Measurements from ENCODE around the gene CFL1.
"Not testable (repeated sequence)": the region's sequence is repeated elsewhere in the genome, so short reads cannot be mapped to it uniquely, and the experiment has no call there.

The CFL1 gene

GRCh38 chr11:65832231-65832630 lies 25.7 kb downstream of the CFL1 start:
- DNase-seq: not testable (repeated sequence)

DNA sequence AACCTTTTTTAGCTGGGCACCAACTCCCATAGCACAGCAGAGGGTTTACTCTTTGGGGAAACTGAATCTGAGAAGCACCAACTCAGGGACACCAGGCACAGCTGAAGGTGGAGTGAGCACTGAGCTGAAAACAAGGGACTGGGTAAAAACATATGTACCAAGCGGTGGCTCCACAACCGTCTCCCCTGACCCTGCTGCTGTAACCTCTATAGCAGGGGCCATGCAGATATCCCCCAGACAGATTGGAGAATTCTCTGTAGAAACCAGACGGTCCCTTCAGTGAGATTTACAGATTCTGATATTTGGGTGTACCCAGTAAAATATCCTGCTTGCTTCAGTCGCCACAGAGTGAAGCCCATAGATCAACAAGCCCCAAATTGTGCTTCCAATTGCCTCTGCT lies 28.5 kb downstream of the CFL1 start:
- no peak for DNase-seq

DNA sequence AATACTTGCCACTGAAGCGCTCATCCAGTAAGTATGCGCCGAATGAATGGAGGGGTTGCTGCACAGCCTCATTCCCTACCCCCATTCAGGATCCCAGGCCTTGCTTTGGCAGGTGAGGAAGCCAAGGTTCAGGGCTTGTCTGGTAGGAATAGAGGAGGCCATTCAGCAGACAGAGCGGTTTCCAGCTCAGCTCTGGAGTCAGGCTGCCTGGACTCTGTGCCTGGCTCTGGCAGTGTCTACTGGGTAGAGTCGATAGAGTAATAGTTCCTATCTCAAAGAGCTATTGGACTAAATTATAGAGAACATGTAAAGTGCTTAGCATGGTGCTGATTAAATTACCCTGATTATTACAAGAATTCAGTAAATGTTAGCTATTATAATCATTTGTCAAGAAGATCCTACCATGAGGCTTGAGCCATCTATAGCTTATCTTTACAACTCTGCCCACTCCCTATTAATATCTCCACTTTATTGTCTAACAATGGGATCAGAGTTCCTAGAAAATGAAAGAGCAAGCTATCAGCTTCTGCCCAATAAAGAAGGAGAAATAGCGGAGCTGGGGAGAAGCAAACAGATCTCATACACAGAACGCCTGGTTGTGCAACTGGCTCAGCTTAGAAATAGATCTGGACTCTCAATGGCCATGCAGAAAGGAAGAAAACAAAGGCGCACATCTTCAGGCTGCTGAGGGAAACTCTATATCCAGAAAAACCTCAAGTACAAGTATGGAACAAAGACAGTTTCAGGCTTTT lies 30.8 kb downstream of the CFL1 start:
- DNase-seq: no peak

DNA sequence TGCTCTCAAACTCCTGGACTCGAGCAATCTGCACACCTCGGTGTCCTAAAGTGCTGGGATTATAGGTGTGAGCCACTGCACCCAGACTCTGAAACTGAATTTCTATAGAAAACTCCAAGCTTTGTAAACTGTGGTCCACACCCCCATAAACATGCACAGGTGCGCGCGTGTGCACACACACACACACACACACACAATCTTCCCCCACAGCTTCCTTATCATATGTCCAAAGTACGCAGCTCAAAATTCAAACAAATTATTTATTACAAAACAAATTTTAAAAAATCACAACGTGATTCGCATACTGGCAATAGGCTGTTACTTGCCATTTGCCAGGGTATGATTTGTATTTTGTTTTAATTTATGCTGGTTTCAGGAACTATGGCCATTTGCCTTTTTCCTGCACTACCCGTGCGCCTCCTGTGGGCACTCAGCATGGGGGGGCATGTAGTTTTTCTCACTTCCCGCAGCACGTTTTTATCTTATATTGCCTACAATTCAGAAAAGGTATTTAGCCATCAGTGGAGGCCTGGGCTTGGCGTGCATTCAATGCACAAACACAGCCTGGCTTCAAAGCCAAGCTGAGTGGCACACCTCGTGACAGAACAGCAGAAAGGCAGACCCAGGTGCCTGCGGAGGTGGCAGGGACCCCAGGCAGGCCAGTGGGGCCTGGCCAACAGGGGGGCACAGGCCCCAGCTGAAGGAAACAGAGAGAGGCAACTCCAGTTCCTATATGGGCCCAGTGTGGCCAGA lies 35.0 kb downstream of the CFL1 start:
- DNase-seq: no peak

GRCh38 chr11:65821107-65821506 lies 36.9 kb downstream of the CFL1 start:
- peak; percentile 59 to 71 for DNase-seq

DNA sequence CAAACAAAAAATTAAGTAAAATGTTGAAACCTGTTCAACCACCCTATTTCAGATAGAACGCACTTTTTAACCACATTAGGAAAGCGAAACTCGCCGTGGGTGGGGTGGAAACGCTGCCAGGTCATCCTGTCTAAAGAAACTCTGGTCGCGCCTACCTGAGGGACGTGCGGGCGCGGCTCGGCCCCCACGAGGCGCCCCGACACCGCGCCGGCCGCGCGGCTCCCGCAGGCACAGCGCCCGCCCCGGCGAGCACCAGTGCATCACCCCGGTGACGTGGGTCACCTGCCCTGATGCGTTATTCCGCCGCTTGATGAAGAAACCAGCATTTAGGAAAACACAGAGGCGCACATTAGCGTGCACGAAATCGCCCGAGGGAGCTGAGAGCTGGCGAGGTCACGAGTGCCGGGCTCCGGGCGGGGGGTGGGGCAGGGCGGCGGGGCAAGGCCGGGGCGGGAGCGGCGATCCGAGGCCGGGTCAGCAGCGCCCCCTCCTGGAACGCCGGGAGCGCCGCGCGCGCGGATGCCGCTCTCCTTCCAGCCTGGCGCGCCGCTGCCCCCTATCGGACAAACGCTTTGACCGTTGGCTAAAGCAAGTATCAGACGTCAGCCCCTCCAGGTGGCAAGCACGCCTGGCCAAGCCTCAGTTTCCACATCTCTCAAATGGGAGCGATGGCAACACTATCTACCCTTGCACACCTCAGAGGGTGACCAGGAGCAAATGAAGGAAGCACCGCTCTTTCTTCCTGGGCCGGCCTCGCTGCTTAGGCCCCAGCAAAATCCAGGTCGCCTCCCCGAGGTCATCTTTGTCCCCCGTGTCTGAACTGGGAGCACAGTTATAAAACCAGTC lies 39.9 kb downstream of the CFL1 start:
- peak; percentile 86 to 95 for DNase-seq

- no peak for DNase-seq
Observed at GRCh38 chr11:65817312-65817834, 40.6 kb downstream of the CFL1 start.

GRCh38 chr11:65816696-65817095 lies 41.3 kb downstream of the CFL1 start:
- peak; percentile 46 to 55 for DNase-seq

GRCh38 chr11:65814986-65815565 lies 42.9 kb downstream of the CFL1 start:
- peak in 1 of 2 donors; percentile 13 for DNase-seq

- peak; percentile 96 to 99 for DNase-seq
Observed at GRCh38 chr11:65814131-65814985, 43.6 kb downstream of the CFL1 start.

- DNase-seq: peak; percentile 86 to 97
Observed at GRCh38 chr11:65811764-65812475, 46.1 kb downstream of the CFL1 start.

- DNase-seq: peak in 1 of 2 donors; percentile 47
Observed at GRCh38 chr11:65810046-65810868, 47.7 kb downstream of the CFL1 start.

DNA sequence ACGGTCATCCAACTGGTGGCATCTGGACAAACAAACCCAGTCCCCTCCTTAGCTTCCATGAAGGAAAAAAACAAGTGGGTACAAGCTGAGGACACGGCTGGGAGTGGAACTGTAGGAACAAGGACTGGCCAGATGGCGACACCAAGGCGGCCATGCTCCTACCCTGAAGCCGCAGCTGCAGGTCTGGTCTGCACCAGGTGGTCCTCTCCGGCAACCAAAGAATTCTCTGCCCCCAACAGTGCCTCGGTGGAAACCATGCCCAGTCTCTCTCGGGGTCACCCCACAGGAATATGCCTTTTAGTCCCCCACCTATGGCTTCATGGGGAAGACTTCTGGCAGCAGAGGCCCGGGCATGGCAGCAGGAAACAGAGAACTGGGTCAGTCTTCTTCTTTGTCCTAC lies 48.5 kb downstream of the CFL1 start:
- DNase-seq: no peak

- no peak for DNase-seq
Observed at GRCh38 chr11:65808744-65809341, 49.1 kb downstream of the CFL1 start.

GRCh38 chr11:65806979-65807378 lies 51.0 kb downstream of the CFL1 start:
- peak in 1 of 2 donors; percentile 41 for DNase-seq

Measured in inflammatory macrophage (primary cell).